Hepatocyte (in vitro differentiated cells): ENCODE data around the gene BAIAP2L1. TPM values are rescaled to one million over a fixed set of nuclear protein-coding genes. Genes with fewer than 3 reads are reported as not detected.

Experiments
- DNase-seq: peaks from one replicate; pipeline ENCODE4 v3.0.0-alpha.2; 2016; ENCODE audit warnings: low spot score
- H2AFZ ChIP-seq: fragments of 200-600 bp; sonication (generic); 2 replicates; pipeline ENCODE4 v1.6.0; 2016; ENCODE audit warnings: antibody characterized with exemption, mild to moderate bottlenecking
- H3K27ac ChIP-seq: fragments of 200-600 bp; sonication (generic); 2 replicates; pipeline ENCODE4 v1.5.1; 2016; ENCODE audit warnings: mild to moderate bottlenecking
- H3K27me3 ChIP-seq: fragments of 200-600 bp; sonication (generic); 2 replicates; pipeline ENCODE4 v1.6.1; 2016
- H3K36me3 ChIP-seq: fragments of 200-600 bp; sonication (generic); replicated peaks from 2 replicates; pipeline ENCODE4 v1.5.1; 2016; ENCODE audit warnings: low read depth; ENCODE audit not compliant: insufficient read depth
- H3K4me1 ChIP-seq: fragments of 200-600 bp; sonication (generic); 2 replicates; pipeline ENCODE4 v1.5.1; 2016; ENCODE audit warnings: mild to moderate bottlenecking, moderate library complexity; ENCODE audit not compliant: insufficient read depth
- H3K4me2 ChIP-seq: fragments of 200-600 bp; sonication (generic); 2 replicates; pipeline ENCODE4 v1.6.0; 2016
- H3K4me3 ChIP-seq: fragments of 200-600 bp; sonication (generic); 2 replicates; pipeline ENCODE4 v1.5.1; 2016; ENCODE audit warnings: mild to moderate bottlenecking
- H3K79me2 ChIP-seq: fragments of 200-600 bp; sonication (generic); 2 replicates; pipeline ENCODE4 v1.6.0; 2017; ENCODE audit warnings: mild to moderate bottlenecking
- H3K9me2 ChIP-seq: fragments of 200-600 bp; sonication (generic); replicated peaks from 2 replicates; pipeline ENCODE4 v1.6.0; 2017; ENCODE audit warnings: mild to moderate bottlenecking; ENCODE audit not compliant: insufficient read depth
- H3K9me3 ChIP-seq: fragments of 200-600 bp; sonication (generic); 2 replicates; pipeline ENCODE4 v1.5.1; 2016; ENCODE audit warnings: low read depth, mild to moderate bottlenecking
- H4K20me1 ChIP-seq: fragments of 200-600 bp; sonication (generic); 2 replicates; pipeline ENCODE4 v1.6.0; 2016; ENCODE audit warnings: mild to moderate bottlenecking; ENCODE audit not compliant: insufficient read depth, poor library complexity, severe bottlenecking
- EZH2 ChIP-seq: fragments of 200-600 bp; sonication (generic); IDR thresholded peaks from 2 replicates; pipeline ENCODE4 v1.6.1; 2016; ENCODE audit warnings: antibody characterized with exemption, mild to moderate bottlenecking, borderline replicate concordance
- EZH2phosphoT487 ChIP-seq: fragments of 200-600 bp; sonication (generic); IDR thresholded peaks from one replicate; pipeline ENCODE4 v1.6.1; 2018; ENCODE audit warnings: antibody characterized with exemption, mild to moderate bottlenecking, low read depth, moderate library complexity; ENCODE audit not compliant: unreplicated experiment, severe bottlenecking
- WGBS: methylation state at CpG from one replicate; pipeline ENCODE4 v1.1.6; 2016; ENCODE audit warnings: low lambda C conversion rate; ENCODE audit errors: missing lambda C conversion rate; 5-methylcytosine and 5-hydroxymethylcytosine counted together
- polyA plus RNA-seq: library from polyadenylated mRNA; unstranded; fragments of >200 nt; fragmentation: Nextera tagmentation; extraction: Ambion mirVana; gene quantifications from 2 replicates; pipeline ENCODE4 v1.2.1, GENCODE V29; 2016
- total RNA-seq: library from RNA; depleted of rRNA; stranded (reverse); fragments of >200 nt; gene quantifications from 2 replicates; pipeline ENCODE4 v1.2.3, GENCODE V29; 2014
- TF ChIP-seq, protein P1 (sequence below): fragments of 200-600 bp; sonication (generic); IDR thresholded peaks from 2 replicates; pipeline ENCODE4 v1.5.1; 2016; ENCODE audit warnings: antibody characterized with exemption, mild to moderate bottlenecking; ENCODE audit not compliant: poor library complexity

BAIAP2L1 gene
- total and polyA plus RNA-seq, 2 experiments from 2014 or later = 25.4 to 32.0 TPM

- Histone ChIP-seq H3K4me2 (no peak overlapping the region), H3K9me3 (no peaks in the 10 kb centered on the region), H4K20me1 (no peaks in the 10 kb centered on the region), H3K27me3 (no peaks in the 10 kb centered on the region), H3K36me3 (no peaks in the 10 kb centered on the region), H2AFZ (no peak overlapping the region), H3K4me3 (no peak overlapping the region), H3K9me2 (no peaks in the 10 kb centered on the region), H3K4me1 (peaks cover 21% of the 10 kb centered on the region), H3K79me2 (no peaks in the 10 kb centered on the region), H3K27ac (no peak overlapping the region)
- no peak for DNase-seq
- WGBS = 87% methylated on average over 22 of the region's 22 CpGs
- TF ChIP-seq EZH2 (no peak), EZH2phosphoT487 (no peak)
- TF ChIP-seq, protein P1, sequence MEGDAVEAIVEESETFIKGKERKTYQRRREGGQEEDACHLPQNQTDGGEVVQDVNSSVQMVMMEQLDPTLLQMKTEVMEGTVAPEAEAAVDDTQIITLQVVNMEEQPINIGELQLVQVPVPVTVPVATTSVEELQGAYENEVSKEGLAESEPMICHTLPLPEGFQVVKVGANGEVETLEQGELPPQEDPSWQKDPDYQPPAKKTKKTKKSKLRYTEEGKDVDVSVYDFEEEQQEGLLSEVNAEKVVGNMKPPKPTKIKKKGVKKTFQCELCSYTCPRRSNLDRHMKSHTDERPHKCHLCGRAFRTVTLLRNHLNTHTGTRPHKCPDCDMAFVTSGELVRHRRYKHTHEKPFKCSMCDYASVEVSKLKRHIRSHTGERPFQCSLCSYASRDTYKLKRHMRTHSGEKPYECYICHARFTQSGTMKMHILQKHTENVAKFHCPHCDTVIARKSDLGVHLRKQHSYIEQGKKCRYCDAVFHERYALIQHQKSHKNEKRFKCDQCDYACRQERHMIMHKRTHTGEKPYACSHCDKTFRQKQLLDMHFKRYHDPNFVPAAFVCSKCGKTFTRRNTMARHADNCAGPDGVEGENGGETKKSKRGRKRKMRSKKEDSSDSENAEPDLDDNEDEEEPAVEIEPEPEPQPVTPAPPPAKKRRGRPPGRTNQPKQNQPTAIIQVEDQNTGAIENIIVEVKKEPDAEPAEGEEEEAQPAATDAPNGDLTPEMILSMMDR = no peak
These were observed 99.0 kb downstream of the BAIAP2L1 start for GRCh38 chr7:98301693-98302470.

GRCh38 chr7:98300595-98301372, 100.1 kb downstream of the BAIAP2L1 start:
- no peaks in the 10 kb centered on the region for H3K27me3 ChIP-seq
- H3K9me2 ChIP-seq = no peaks in the 10 kb centered on the region
- no peak for DNase-seq
- no peak overlapping the region for H3K27ac ChIP-seq
- no peak for TF ChIP-seq EZH2
- TF ChIP-seq EZH2phosphoT487 = no peak
- TF ChIP-seq, protein P1 = no peak
- H2AFZ ChIP-seq = no peak overlapping the region
- no peaks in the 10 kb centered on the region for H3K36me3 ChIP-seq
- no peaks in the 10 kb centered on the region for H4K20me1 ChIP-seq
- no peaks in the 10 kb centered on the region for H3K79me2 ChIP-seq
- H3K4me2 ChIP-seq = no peak overlapping the region
- no peak overlapping the region for H3K4me3 ChIP-seq
- peaks cover 13% of the 10 kb centered on the region for H3K4me1 ChIP-seq
- WGBS = 80% methylated on average over 26 of the region's 26 CpGs
- H3K9me3 ChIP-seq = no peaks in the 10 kb centered on the region

DNA sequence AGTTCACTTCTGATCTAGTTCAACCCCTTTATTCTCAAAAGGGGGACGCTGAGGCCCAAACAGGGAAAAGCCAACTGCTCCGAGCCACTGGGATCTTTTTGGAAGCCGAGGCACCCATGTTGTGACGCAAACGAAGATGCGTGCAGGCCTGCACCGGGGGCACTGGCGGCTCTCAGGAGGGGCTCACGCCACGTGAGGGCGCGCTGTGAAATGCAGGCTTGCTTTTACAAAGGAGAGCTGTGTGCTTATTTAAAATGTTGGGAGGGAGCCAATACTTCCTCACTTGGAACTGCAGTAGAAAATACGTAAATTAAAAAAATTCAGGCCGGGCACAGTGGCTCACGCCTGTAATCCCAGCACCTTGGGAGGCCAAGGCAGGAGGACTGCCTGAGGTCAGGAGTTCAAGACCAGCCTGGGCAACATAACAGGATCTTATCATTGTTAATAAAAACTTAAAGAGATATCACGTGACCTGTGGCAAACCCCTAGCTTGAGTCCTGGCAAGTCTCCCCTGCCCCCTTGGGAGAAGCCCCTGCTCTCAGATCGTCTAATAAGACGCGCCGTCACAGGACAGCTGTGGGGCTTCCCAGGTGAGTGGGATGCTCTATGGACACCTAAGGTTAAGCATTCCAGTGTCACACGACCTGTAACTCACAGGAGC, 103.1 kb downstream of the BAIAP2L1 start:
- Histone ChIP-seq H3K4me1 (peaks cover 3% of the 10 kb centered on the region), H2AFZ (no peak overlapping the region), H4K20me1 (peaks cover 14% of the 10 kb centered on the region), H3K27ac (no peak overlapping the region), H3K36me3 (no peaks in the 10 kb centered on the region), H3K9me3 (no peaks in the 10 kb centered on the region), H3K79me2 (no peaks in the 10 kb centered on the region), H3K4me2 (no peak overlapping the region), H3K27me3 (no peaks in the 10 kb centered on the region), H3K9me2 (no peaks in the 10 kb centered on the region), H3K4me3 (no peak overlapping the region)
- no peak for DNase-seq
- no peak for TF ChIP-seq EZH2
- no peak for TF ChIP-seq EZH2phosphoT487
- TF ChIP-seq, protein P1 = no peak
- WGBS = 86% methylated on average over 21 of the region's 21 CpGs
